Transverse colon (tissue), 4 donors: ENCODE measurements around the gene IRF5. TPM values are rescaled to one million over a fixed set of nuclear protein-coding genes. Genes with fewer than 3 reads are reported as not detected.

Experiments used
- DNase-seq: peaks from one replicate; pipeline ENCODE4 v3.0.0-alpha.2; 2019
- H3K27ac ChIP-seq, 4 donors: fragments of 200-600 bp; sonication (generic); 2 replicates each; pipeline ENCODE4 v1.5.1; 2016 to 2018; ENCODE audit warnings: inconsistent platforms in 4 of 4
- H3K27me3 ChIP-seq: fragments of 200-600 bp; sonication (generic); 2 replicates; pipeline ENCODE4 v1.5.1; 2017; ENCODE audit warnings: inconsistent platforms
- H3K36me3 ChIP-seq, 4 donors: fragments of 200-600 bp; sonication (generic); 2 replicates each; pipeline ENCODE4 v1.5.1; 2017 to 2019; ENCODE audit warnings: inconsistent platforms in 4 of 4
- H3K4me1 ChIP-seq, 4 donors: fragments of 200-600 bp; sonication (generic); 2 replicates each; pipeline ENCODE4 v1.5.1; 2017 to 2020; ENCODE audit warnings: inconsistent platforms in 4 of 4
- H3K4me3 ChIP-seq, 4 donors: fragments of 200-600 bp; sonication (generic); 1 replicate in 1 of 4; 2 replicates in 3 of 4; pipeline versions ENCODE4 v1.5.1 to v1.6.1; 2017 to 2019; ENCODE audit warnings: inconsistent platforms in 4 of 4
- H3K9me3 ChIP-seq, 2 donors: fragments of 200-600 bp; sonication (generic); 2 replicates each; pipeline ENCODE4 v1.5.1; 2017 to 2019; ENCODE audit warnings: inconsistent platforms in 2 of 2
- CTCF ChIP-seq, 5 experiments: fragments of 200-600 bp in 3 of 5; fragments of 450-650 bp in 2 of 5; sonication (generic) in 3 of 5; IDR thresholded peaks; 1 replicate in 2 of 5; 2 replicates in 3 of 5; pipeline ENCODE4 v1.5.1; 2016 to 2017; ENCODE audit warnings: antibody characterized with exemption in 5 of 5, inconsistent platforms in 3 of 5, mild to moderate bottlenecking in 2 of 5, moderate library complexity in 1 of 5
- EP300 ChIP-seq: sonication (generic); formaldehyde crosslinking; IDR thresholded peaks from one replicate; pipeline ENCODE4 v1.6.1; 2017; ENCODE audit warnings: antibody characterized with exemption, low read depth
- POLR2A ChIP-seq: fragments of 450-650 bp; IDR thresholded peaks from one replicate; pipeline ENCODE4 v1.6.1; 2016; ENCODE audit warnings: antibody characterized with exemption, mild to moderate bottlenecking, moderate library complexity
- POLR2AphosphoS5 ChIP-seq, 3 donors: sonication (generic); formaldehyde crosslinking; IDR thresholded peaks; one replicate each; pipeline ENCODE4 v1.6.1; 2016; ENCODE audit warnings: antibody characterized with exemption in 3 of 3
- WGBS, 2 donors: methylation state at CpG; one replicate each; pipeline ENCODE4 v1.1.5; 2018; ENCODE audit warnings: low coverage in 1 of 2; 5-methylcytosine and 5-hydroxymethylcytosine counted together
- in situ Hi-C, 4 donors: fragments of 200-750 bp; cut with MboI; loops; one replicate each; pipeline versions ENCODE4 v1.15.0 to v1.15.1; 2017; ENCODE audit warnings: low sequenced_read_pairs in 3 of 4, low pct_ligation_motif_present in 1 of 4, low pct_unique_long_range_greater_than_20kb in 1 of 4
- intact Hi-C: fragments of 100-400 bp; cut with DNase I; formaldehyde crosslinking; loops from one replicate; pipeline ENCODE4 v1.15.1; 2023; ENCODE audit warnings: low total_unique reads
- total RNA-seq, 4 donors: library from RNA; depleted of rRNA; stranded (reverse); fragments of >200 nt; gene quantifications; one replicate each; pipeline ENCODE4 v1.1.0, GENCODE V29; 2016

Gene IRF5
- total RNA-seq, 4 donors from 2014 or later: 2.2 to 10.0 (median 6.2) TPM

- TF ChIP-seq POLR2A (no peak), CTCF (IDR thresholded peaks at IDR 0.05) (no peak), POLR2AphosphoS5 (IDR thresholded peaks at IDR 0.05) (no peak), EP300 (no peak)
- intact Hi-C loops: no loop called here
- no peaks in the 10 kb centered on the region for H3K9me3 ChIP-seq
- H3K4me3 ChIP-seq: no peak overlapping the region
- WGBS, 2 donors: 66% methylated on average over 13 of the region's 13 CpGs; no CpG with 5 or more reads in 1 of the 2 donors
- H3K27ac ChIP-seq: no peak overlapping the region
- H3K27me3 ChIP-seq: peaks cover 26% of the 10 kb centered on the region
- no peak for DNase-seq
- in situ Hi-C loops: loop anchor here in 1 of 4 donors (25.0 kb wide), 1 partner anchor 280 kb away; no protein-coding TSS in a partner anchor
- H3K4me1 ChIP-seq: peaks cover 5 to 19% (median 7%) of the 10 kb centered on the region in 4 donors
- H3K36me3 ChIP-seq: no peaks in the 10 kb centered on the region
Observed at GRCh38 chr7:128892521-128893250, 45.0 kb upstream of the IRF5 start.

GRCh38 chr7:128893251-128894100, 44.3 kb upstream of the IRF5 start:
- no peak overlapping the region for H3K27ac ChIP-seq
- intact Hi-C loops: no loop called here
- H3K27me3 ChIP-seq: peaks cover 26% of the 10 kb centered on the region
- in situ Hi-C loops: loop anchor here in 1 of 4 donors (25.0 kb wide), 1 partner anchor 281 kb away; no protein-coding TSS in a partner anchor
- H3K4me1 ChIP-seq: peaks cover 5 to 19% (median 7%) of the 10 kb centered on the region in 4 donors
- H3K9me3 ChIP-seq: no peaks in the 10 kb centered on the region
- 82% methylated on average over 23 of the region's 23 CpGs; no CpG with 5 or more reads in 1 of the 2 donors for WGBS, 2 donors
- H3K36me3 ChIP-seq: no peaks in the 10 kb centered on the region
- DNase-seq: peak; percentile 61
- TF ChIP-seq POLR2AphosphoS5 (IDR thresholded peaks at IDR 0.05): no peak
- TF ChIP-seq CTCF (IDR thresholded peaks at IDR 0.05): no peak
- TF ChIP-seq POLR2A: no peak
- no peak for TF ChIP-seq EP300
- no peak overlapping the region for H3K4me3 ChIP-seq

- in situ Hi-C loops (loop anchor here in 1 of 4 donors (25.0 kb wide), 1 partner anchor 282 kb away; no protein-coding TSS in a partner anchor), intact Hi-C loops (no loop called here)
- H3K27me3 ChIP-seq: peaks cover 23% of the 10 kb centered on the region
- peaks cover 5 to 19% (median 7%) of the 10 kb centered on the region in 4 donors for H3K4me1 ChIP-seq
- no peak overlapping the region for H3K27ac ChIP-seq
- H3K9me3 ChIP-seq: peaks cover 0 to 3% of the 10 kb centered on the region in 2 donors
- 98 to 100% methylated on average over 1 to 6 of the region's 6 CpGs for WGBS, 2 donors
- no peaks in the 10 kb centered on the region for H3K36me3 ChIP-seq
- no peak for DNase-seq
- TF ChIP-seq CTCF (IDR thresholded peaks at IDR 0.05) (no peak), EP300 (no peak), POLR2AphosphoS5 (IDR thresholded peaks at IDR 0.05) (no peak), POLR2A (no peak)
- no peak overlapping the region for H3K4me3 ChIP-seq
Observed at GRCh38 chr7:128894101-128894440, 43.7 kb upstream of the IRF5 start.

GRCh38 chr7:128895320-128895719, 42.4 kb upstream of the IRF5 start:
- no peaks in the 10 kb centered on the region for H3K36me3 ChIP-seq
- in situ Hi-C loops (loop anchor here in 1 of 4 donors (25.0 kb wide), 1 partner anchor 283 kb away; no protein-coding TSS in a partner anchor), intact Hi-C loops (no loop called here)
- TF ChIP-seq EP300 (no peak), CTCF (IDR thresholded peaks at IDR 0.05) (no peak), POLR2AphosphoS5 (IDR thresholded peaks at IDR 0.05) (no peak), POLR2A (no peak)
- no peak for DNase-seq
- WGBS, 2 donors: 71% methylated on average over 3 of the region's 3 CpGs; no CpG with 5 or more reads in 1 of the 2 donors
- peaks cover 0 to 3% of the 10 kb centered on the region in 2 donors for H3K9me3 ChIP-seq
- no peak overlapping the region for H3K27ac ChIP-seq
- peaks cover 5 to 19% (median 7%) of the 10 kb centered on the region in 4 donors for H3K4me1 ChIP-seq
- no peak overlapping the region for H3K4me3 ChIP-seq
- peaks cover 18% of the 10 kb centered on the region for H3K27me3 ChIP-seq
